Measurements from ENCODE around the gene CST7.

GRCh38 chr20:24913076-24913628, 35.9 kb upstream of the CST7 start:
- TF ChIP-seq CTCF (IDR thresholded peaks at IDR 0.05; ENCODE audit: extremely low read depth in 1 of 2, insufficient read depth in 1 of 2, low read depth in 1 of 2, low read length in 2 of 2) (no peak), POLR2A (IDR thresholded peaks at IDR 0.05; ENCODE audit: low read depth, low read length) (no peak), MAX (IDR thresholded peaks at IDR 0.05; ENCODE audit: insufficient read depth, insufficient read length) (no peak), EZH2 (IDR thresholded peaks at IDR 0.05; ENCODE audit: borderline replicate concordance, low read depth, low read length, severe bottlenecking) (no peak)

Data from endothelial cell of umbilical vein (primary cell).